Erythroblast (primary cell): ENCODE results near the gene CNPY2.
"Not testable (repeated sequence)": the region's sequence is repeated elsewhere in the genome, so short reads cannot be mapped to it uniquely, and the experiment has no call there.

Experiments used
- GATA1 ChIP-seq: IDR thresholded peaks from 2 replicates; pipeline ENCODE4 v1.6.1; 2011; ENCODE audit warnings: low read depth, mild to moderate bottlenecking, control low read depth, low read length, moderate library complexity
- POLR2A ChIP-seq: IDR thresholded peaks from 2 replicates; pipeline ENCODE4 v1.6.1; 2011; ENCODE audit warnings: mild to moderate bottlenecking, low read length

DNA sequence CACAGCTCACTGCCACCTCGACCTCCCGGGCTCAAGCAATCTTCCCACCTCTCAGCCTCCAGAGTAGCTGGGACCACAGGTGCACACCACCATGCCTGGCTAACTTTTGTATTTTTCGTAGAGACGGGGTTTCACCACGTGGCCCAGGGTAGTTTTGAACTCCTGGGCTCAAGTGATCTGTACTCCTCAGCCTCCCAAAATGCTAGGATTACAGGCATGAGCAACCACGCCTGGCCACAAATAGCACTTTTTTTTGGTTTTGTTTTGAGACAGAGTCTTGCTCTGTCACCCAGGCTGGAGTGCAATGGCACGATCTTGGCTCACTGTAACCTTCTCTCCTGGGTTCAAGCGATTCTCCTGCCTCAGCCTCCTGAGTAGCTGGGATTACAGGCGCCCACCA lies 31.5 kb upstream of the CNPY2 start:
- not testable (repeated sequence) for TF ChIP-seq GATA1, POLR2A
